GM19468 (cell line): ENCODE measurements around the gene CNNM4.
A peak's percentile ranks its signal among the peaks of the same experiment; 100 is the strongest.

Experiments used
- ATAC-seq: cut with Tn5 transposase; IDR thresholded peaks from one replicate; pipeline ENCODE4 v1.9.1; 2021; ENCODE audit warnings: mild to moderate bottlenecking, moderate library complexity, moderate number of reproducible peaks; ENCODE audit not compliant: unreplicated experiment; ENCODE audit errors: extremely low read depth

The CNNM4 gene

GRCh38 chr2:96847586-96847985 is 86.9 kb downstream of the CNNM4 start:
- no peak for ATAC-seq

GRCh38 chr2:96848264-96848663 is 87.6 kb downstream of the CNNM4 start:
- no peak for ATAC-seq

GRCh38 chr2:96852667-96853066 is 92.0 kb downstream of the CNNM4 start:
- no peak for ATAC-seq

GRCh38 chr2:96853321-96853720 is 92.6 kb downstream of the CNNM4 start:
- no peak for ATAC-seq

- ATAC-seq, result no peak
Observed at GRCh38 chr2:96856776-96857666, 96.3 kb downstream of the CNNM4 start.

GRCh38 chr2:96857667-96858372 is 97.1 kb downstream of the CNNM4 start, which contains the start of gene ANKRD39:
TSS of gene ANKRD39 (minus strand) at chr2:96858016. CDS start at chr2:96857987, 29 bp downstream.
- peak; percentile 96 for ATAC-seq

GRCh38 chr2:96859099-96859649 is 98.5 kb downstream of the CNNM4 start:
- ATAC-seq, result no peak

GRCh38 chr2:96859681-96860064 is 99.0 kb downstream of the CNNM4 start:
- ATAC-seq, result no peak

- no peak for ATAC-seq
Observed at GRCh38 chr2:96860065-96861029, 99.6 kb downstream of the CNNM4 start.

- no peak for ATAC-seq
Observed at GRCh38 chr2:96861074-96861473, 100.4 kb downstream of the CNNM4 start.
